ENCODE measurements around the gene MVK.

DNA sequence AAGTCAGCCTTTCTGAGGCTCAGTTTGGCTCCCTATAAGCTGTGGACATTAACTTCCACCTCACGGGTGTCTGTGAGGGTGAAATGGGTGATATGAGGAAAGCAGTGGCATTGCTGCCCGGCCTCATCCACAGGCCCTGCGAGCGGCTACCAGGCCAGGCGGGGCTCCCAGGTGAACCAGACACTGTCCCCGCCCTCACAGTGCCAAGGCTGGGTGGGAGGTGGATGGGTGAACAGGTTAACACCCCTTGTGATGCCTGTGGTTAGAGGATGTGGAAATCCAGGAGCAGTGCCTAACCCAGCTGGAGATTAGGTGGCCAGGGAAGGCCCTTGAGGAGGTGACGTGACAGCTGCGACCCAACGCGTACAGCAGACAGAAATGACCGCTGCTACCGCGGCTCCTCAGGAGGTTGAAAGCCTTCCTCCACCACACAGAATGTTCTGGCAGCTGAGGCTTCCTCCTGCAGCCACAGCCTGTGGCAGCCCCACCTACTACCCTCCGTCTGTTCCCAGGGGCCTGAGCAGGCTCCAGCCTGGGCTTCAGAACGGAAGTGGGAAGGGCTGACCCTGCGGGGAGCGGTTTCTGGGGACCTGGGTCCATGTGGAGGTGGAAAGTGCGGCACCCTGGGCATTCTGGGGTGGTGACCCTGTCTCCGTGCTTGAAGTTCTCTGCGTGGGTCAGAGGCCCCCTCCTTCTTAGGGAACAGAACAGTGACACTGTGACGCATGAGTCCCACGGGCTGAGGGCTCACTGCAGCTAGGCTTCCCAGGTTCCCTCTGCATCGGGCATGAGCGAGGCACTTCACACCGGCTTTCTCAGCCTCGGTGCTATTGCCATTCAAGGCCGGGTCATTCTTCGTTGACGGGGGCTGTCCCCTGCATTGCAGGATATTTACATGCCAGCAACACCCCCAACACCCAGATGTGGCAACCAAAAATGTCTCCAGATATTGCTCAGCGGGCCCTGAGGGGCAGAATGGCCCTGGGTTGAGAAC is 10.0 kb upstream of the MVK start:
- TF ChIP-seq POLR2A (IDR thresholded peaks at IDR 0.05), result no peak
- TF ChIP-seq, protein P1, sequence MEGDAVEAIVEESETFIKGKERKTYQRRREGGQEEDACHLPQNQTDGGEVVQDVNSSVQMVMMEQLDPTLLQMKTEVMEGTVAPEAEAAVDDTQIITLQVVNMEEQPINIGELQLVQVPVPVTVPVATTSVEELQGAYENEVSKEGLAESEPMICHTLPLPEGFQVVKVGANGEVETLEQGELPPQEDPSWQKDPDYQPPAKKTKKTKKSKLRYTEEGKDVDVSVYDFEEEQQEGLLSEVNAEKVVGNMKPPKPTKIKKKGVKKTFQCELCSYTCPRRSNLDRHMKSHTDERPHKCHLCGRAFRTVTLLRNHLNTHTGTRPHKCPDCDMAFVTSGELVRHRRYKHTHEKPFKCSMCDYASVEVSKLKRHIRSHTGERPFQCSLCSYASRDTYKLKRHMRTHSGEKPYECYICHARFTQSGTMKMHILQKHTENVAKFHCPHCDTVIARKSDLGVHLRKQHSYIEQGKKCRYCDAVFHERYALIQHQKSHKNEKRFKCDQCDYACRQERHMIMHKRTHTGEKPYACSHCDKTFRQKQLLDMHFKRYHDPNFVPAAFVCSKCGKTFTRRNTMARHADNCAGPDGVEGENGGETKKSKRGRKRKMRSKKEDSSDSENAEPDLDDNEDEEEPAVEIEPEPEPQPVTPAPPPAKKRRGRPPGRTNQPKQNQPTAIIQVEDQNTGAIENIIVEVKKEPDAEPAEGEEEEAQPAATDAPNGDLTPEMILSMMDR (IDR thresholded peaks at IDR 0.05), result no peak

Measured in right lobe of liver (tissue), 4 donors.